CD4-positive, alpha-beta T cell treated with Interleukin-17A for 4 hours (primary cell): Measurements from ENCODE around the gene GALR2.

Experiments
- DNase-seq: peaks from one replicate; pipeline ENCODE4 v3.0.0-alpha.2; 2020; ENCODE audit warnings: mixed read lengths

The GALR2 gene

GRCh38 chr17:76080768-76081287 is 6.2 kb downstream of the GALR2 start:
- DNase-seq: no peak

DNA sequence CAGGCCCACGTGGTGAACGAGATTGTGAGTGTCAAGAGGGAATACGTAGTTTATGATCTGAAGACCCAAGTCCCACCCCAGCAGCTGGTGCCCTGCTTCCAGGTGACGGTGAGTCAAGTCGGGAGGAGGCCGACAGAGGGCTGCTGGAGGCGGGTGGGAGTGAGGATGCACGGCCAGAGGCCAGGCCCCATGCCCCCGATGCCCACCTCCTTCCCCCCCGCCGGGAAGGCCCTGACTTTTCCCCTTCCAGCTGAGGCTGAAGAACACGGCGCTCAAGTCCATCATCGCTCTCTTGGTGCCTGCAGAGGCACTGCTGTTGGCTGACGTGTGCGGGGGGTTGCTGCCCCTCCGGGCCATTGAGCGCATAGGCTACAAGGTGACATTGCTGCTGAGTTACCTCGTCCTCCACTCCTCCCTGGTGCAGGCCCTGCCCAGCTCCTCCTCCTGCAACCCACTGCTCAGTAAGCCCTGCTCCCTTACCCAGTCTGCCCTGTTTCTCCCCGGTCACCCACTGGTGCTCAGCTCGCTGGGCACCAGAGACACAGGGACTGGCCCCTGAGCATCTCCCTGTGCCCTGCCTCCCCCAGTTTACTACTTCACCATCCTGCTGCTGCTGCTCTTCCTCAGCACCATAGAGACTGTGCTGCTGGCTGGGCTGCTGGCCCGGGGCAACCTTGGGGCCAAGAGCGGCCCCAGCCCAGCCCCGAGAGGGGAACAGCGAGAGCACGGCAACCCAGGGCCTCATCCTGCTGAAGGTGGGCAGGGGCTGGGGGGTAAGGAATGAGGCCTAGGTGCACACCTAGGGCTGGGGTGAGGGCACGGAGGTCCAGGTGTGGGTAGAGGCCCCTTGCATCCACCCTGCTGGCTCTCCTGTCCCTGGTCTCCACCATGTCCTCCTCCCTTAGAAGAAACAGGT is 7.0 kb downstream of the GALR2 start:
- DNase-seq: no peak

DNA sequence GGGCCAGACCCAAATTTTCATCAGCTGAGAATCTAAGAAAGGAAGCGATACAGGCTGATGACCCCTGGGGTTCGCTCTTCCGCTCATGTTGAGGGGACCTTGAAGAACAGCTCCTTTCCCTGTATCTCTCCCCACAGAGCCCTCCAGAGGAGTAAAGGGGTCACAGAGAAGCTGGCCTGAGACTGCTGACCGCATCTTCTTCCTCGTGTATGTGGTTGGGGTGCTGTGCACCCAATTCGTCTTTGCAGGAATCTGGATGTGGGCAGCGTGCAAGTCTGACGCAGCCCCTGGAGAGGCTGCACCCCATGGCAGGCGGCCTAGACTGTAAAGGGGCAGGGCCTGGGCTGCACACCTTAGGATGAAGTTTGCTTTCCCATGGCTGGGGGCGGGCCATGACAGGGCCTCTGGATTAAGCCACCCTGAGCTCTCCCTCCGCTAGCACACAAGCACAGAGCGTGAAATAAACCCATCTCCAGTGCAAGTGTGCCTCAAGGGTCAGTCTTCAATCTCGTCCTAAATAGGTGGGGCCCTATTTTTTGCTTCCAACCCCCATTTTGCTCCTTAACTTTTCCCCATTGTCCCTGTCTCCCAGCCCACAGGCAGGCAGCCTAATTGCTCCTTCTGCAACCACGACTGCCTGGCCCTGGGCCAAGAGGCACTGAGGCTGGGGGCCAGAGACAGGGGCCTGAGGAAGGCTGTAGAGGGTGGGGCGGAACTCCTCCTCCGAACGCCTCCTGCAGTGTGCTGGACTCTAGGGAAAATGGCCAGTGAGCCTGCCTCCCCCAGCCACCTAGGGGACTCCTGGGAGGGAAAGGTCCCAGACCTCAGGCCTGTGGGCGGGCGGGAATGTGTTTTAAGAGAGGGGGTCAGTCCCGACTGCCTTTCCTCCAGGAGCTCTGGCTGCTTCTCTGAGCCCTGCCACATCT is 8.0 kb downstream of the GALR2 start:
- DNase-seq: no peak

DNA sequence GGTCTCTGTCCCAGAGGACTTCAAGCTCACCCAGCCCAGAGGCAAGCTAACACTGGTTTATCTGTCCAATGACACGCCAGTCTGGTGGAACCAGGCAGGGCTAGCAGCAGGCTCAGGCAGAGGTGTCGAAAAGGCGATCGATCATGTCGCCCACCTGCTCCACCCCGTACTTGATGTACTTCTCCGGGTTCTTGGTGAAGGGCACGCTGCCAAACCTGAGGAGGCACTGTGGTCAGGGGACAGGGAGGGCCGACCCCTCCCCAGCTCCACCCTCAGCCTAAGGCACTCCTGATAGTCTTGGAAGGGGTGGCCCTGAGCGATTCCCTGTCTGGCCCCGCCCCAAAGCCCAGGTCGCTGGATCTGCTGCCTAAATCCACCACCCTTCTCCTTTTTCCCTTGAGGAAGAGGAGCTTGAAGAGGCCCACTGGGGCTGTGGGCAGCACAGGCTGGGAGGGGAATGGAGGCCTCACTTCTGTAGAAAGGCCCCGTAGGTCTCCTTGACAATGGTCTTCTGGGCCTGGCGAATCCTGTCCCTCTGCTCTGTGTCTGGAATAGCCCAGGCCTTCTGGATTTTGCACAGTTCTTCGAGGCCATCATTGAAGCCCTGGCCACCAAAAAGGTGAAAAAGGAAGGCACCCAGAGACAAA is 9.1 kb downstream of the GALR2 start:
- no peak for DNase-seq

GRCh38 chr17:76085066-76085730 is 10.6 kb downstream of the GALR2 start:
- no peak for DNase-seq

DNA sequence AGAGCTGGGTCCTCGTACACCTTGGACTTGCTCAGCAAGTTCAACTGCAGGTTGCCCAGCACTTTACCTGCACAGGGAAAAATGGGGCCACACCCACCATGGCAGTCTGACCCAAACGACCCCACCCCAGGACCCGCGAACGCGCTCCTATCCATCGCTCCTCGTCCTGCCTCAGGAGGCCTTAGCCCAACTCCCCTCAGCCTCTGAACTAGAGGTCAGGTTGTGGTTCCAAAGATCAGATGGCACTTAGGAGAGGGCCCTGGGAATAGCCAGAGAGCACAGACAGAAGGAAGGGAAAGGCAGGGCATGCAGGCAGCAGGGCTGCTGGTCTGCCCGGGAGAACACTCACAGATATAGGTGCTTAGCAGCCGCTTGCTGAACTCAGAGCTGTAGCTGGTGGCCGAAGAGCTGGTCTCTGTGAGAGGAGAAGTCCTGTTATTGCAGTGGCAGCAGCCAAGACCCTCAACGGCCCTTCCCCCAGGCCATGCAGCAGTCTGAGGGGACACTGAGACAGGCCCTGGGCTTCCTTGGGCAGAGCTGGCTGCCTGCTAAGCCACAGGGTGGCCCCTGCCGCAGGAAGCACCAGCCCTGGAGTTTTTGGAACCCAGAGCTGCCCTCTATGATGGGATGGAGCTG is 11.3 kb downstream of the GALR2 start:
- no peak for DNase-seq

DNA sequence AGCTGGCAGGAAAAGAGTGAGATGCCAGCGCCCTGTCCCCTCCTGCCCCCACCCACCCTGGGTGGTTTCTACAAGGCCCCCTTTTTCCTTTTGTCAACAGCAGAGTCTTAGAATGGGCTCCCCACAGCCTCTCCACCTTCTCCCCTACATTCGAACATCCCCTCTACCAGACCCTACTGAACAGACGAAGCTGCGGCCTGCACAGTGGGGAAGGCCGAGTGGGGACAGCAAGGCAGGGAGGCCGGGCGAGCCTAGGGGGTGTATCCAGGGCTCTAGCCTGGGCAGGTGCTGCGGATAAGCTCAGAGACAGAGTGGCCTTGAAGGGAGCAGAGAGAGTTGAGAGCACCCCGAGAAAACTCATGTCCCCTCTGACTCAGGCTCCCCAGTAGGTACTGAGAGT is 11.8 kb downstream of the GALR2 start:
- DNase-seq: no peak

DNA sequence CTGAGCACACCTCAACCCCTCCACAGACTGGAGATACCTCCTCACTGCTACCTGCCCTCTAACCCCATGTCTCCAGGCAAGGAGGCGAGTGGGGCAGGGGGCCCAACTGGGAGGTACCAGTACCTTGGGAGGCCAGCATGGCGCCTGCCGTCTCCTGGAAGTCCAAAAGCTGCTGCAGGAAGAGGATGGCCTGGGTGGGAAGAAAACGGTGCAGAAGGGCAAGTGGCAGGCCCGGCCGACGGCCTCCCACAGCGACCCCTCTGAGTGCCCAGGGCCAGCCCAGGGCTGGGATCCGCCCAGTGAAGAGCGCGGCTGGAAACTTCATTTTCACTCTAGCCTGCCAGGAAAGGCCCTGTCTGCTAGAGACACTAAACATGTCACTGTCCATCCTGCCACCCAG is 12.9 kb downstream of the GALR2 start:
- DNase-seq: no peak

DNA sequence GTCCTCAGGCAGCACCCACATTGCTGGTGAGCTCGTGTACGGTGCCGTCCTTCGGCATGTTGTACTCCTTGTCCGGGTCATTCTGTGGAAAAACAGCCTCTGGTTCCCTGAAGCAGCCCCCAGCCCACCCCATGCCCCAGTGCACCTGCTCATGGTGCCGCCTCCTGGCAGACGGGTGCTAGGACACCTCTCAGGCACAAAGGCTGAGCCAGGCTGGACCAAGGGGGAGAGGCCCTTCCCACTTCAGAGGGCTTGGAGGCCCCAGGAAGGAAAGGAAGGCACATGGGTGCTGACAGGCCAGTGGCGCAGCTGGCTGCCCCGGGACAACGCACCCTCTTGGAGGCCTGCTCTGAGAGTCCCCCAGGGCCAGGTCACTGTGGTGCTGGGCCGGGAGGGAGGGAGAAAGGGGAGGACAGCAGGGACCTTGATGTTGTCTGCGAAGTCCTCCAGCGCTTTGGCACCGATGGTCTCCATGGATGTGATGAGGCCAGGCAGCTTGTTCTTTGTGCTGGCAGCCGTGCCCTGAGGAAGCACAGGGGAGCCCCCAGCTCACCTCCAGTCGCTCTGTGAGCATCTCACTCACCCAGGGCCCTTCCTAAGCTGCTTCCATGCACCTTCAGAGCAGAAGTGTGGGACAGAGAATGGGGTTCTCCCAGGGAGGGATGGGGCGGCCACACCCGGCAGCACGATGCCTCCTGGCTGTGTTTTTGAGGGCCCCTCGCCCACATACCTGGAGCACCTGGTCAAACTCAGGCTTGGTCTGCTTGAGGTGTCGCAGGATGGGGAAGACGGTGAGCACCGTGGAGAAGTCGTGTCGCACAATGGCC is 13.7 kb downstream of the GALR2 start:
- no peak for DNase-seq

- no peak for DNase-seq
Observed at GRCh38 chr17:76088868-76089576, 14.4 kb downstream of the GALR2 start.

GRCh38 chr17:76089680-76090516 is 15.3 kb downstream of the GALR2 start:
- DNase-seq: no peak

DNA sequence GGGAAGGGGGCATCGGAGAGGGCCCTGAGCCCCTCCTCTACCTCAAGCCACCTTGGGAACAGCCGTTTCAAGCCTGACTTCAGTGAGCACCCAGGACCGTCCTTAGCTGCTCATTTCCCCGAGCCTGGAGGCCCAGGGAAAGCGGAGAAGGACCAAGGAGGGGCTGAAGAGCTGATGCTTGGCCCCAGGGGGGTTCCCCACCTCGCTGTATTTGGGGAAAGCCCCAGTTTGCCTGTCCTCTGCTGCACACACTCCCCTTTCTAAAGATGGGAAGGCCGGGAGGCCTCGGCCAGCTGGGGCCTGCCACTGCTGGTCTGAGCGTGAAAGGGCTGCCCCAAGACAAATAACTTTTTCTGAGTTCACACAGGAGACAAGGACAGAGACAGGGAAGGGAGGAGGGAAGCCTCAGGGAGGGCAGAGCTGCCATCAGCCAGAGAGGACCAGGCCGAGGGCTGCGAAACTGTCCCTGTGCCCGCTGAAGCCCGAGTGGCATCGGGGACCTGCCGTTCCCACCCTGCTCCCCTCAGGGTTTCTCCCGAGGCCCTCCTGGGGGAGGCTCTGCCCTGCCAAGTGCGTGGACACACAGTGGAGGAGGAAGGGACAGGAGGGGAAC is 16.0 kb downstream of the GALR2 start:
- no peak for DNase-seq

DNA sequence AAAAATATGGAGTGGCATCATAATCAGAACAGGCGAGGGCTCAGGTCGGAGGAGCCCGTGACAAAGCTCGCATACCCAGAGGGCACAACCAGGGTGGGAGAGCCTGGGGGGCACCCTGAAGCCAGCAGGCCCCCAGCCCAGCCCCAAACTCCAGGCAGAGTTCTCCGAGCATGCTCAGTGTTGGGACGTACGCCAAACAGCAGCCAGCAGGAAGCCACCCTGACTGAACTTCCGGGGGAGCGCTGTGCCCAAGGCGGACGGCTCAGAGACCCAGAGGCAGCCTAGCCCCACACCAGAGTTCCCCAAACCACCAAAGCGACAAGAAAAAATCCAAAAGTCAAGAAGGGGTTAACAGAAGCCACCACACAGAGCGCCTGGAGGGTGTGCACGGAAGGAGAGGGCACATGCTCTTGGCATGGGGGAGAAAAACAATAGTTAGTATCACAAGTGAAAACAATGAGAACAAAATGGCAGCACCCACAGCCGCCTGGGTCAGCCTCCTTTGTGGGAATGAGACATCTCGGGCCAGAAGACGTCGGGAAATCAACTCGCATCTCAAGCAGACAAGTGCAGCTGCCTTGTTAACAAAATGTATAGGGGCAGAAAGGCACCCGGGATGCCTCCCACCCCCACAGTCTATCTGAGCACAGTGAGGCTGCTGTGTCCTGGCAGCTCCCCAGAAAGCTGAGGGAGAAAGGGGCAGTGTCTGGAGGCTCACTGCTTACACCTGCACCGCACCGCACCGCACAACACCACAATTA is 17.1 kb downstream of the GALR2 start:
- peak; percentile 43 for DNase-seq

GRCh38 chr17:76092526-76093413 is 18.2 kb downstream of the GALR2 start:
- no peak for DNase-seq

DNA sequence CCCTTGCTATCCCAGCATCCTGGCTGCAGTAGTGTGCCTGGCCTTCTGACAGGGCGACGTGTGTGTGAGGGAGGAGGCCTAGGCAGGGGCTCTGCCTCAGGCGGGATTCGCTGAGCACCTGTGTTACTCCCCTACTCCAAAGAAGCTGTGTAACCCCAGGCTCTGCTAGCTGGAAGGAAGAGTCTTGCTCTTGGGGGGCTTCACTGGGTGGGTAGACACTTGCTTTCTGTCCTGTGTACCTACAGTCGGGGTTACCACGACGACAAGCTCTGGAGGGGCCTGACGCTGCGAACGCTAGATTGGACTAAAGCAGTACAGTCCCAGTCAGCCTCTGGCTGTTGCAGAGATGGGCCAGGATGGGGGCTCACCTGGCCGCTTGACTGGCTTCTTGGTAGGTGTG is 19.5 kb downstream of the GALR2 start:
- no peak for DNase-seq

DNA sequence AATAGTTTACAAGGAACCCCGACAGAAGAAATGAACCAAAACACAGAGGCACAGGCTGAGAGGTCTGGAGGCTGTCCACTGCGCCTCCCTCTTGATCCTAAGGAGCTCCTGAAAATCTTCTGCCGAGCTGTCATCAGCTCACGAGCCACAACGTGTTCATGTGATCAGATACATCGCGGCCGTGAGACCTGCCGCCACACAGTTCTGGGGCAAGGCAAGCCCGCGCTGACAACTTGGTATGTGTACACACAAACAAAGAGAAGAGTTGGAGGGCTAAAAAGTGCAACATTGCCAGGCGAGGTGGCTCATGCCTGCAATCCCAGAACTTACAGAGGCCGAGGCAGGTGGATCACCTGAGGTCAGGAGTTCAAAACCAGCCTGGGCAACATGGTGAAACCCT is 21.4 kb downstream of the GALR2 start:
- no peak for DNase-seq

- DNase-seq: no peak
Observed at GRCh38 chr17:76097716-76098295, 23.2 kb downstream of the GALR2 start.
